HG03196 (cell line): Measurements from ENCODE around the gene ENOX1.

Source experiments
- ATAC-seq: cut with Tn5 transposase; IDR thresholded peaks from one replicate; pipeline ENCODE4 v1.9.1; 2021; ENCODE audit not compliant: unreplicated experiment

ENOX1 gene

GRCh38 chr13:43401361-43401760 is 385.4 kb downstream of the ENOX1 start:
- ATAC-seq = no peak

- ATAC-seq = no peak
These were observed 389.7 kb downstream of the ENOX1 start for GRCh38 chr13:43397111-43397510.

GRCh38 chr13:43391036-43391435 is 395.7 kb downstream of the ENOX1 start:
- no peak for ATAC-seq

GRCh38 chr13:43390619-43391018 is 396.2 kb downstream of the ENOX1 start:
- no peak for ATAC-seq

GRCh38 chr13:43389983-43390382 is 396.8 kb downstream of the ENOX1 start:
- ATAC-seq = no peak

- no peak for ATAC-seq
These were observed 397.2 kb downstream of the ENOX1 start for GRCh38 chr13:43389573-43389972.

GRCh38 chr13:43388282-43389034 is 398.3 kb downstream of the ENOX1 start:
- ATAC-seq = peak; percentile 55

GRCh38 chr13:43387880-43388279 is 398.9 kb downstream of the ENOX1 start:
- no peak for ATAC-seq

GRCh38 chr13:43383498-43384165 is 403.1 kb downstream of the ENOX1 start:
- no peak for ATAC-seq

- ATAC-seq = no peak
These were observed 407.0 kb downstream of the ENOX1 start for GRCh38 chr13:43379738-43380137.

- ATAC-seq = no peak
These were observed 408.8 kb downstream of the ENOX1 start for GRCh38 chr13:43377973-43378372.

- no peak for ATAC-seq
These were observed 409.6 kb downstream of the ENOX1 start for GRCh38 chr13:43377149-43377548.

- no peak for ATAC-seq
These were observed 410.2 kb downstream of the ENOX1 start for GRCh38 chr13:43376596-43376995.

- ATAC-seq = no peak
These were observed 410.8 kb downstream of the ENOX1 start for GRCh38 chr13:43375797-43376465.

GRCh38 chr13:43374621-43375020 is 412.2 kb downstream of the ENOX1 start:
- ATAC-seq = no peak

- no peak for ATAC-seq
These were observed 413.4 kb downstream of the ENOX1 start for GRCh38 chr13:43373400-43373799.

GRCh38 chr13:43370842-43371241 is 415.9 kb downstream of the ENOX1 start:
- no peak for ATAC-seq

- ATAC-seq = no peak
These were observed 417.5 kb downstream of the ENOX1 start for GRCh38 chr13:43369319-43369718.

GRCh38 chr13:43368003-43368402 is 418.8 kb downstream of the ENOX1 start:
- ATAC-seq = no peak

GRCh38 chr13:43365039-43365344 is 421.8 kb downstream of the ENOX1 start:
- no peak for ATAC-seq

- ATAC-seq = no peak
These were observed 422.3 kb downstream of the ENOX1 start for GRCh38 chr13:43364210-43365038.
